Measurements from ENCODE around the gene ANKFN1.

Gene ANKFN1

GRCh38 chr17:56532926-56533325, 379.7 kb downstream of the ANKFN1 start:
- TF ChIP-seq EZH2phosphoT487 (conservative IDR thresholded peaks at IDR 0.05; ENCODE audit: low read length), result no peak
- no peaks in the 10 kb centered on the region for H4K20me1 ChIP-seq (ENCODE audit: low read depth, low read length)
- H3F3A ChIP-seq (ENCODE audit: insufficient read depth), result no peaks in the 10 kb centered on the region
- H3K79me2 ChIP-seq (ENCODE audit: insufficient read depth, low read length), result no peaks in the 10 kb centered on the region
- H3K9ac ChIP-seq (ENCODE audit: low read length), result no peak overlapping the region
- H2AFZ ChIP-seq (ENCODE audit: low read depth, low read length, severe bottlenecking), result no peak overlapping the region
- 0 out of 2 replicates have a peak, but pooled peaks cover 3% of the 10 kb centered on the region for H3K9me2 ChIP-seq (replicated peaks; ENCODE audit: insufficient read depth, low read length)
- no peaks in the 10 kb centered on the region for H3K9me3 ChIP-seq (ENCODE audit: insufficient read depth, low read length)
- H3K4me2 ChIP-seq (ENCODE audit: low read depth, low read length, poor library complexity, severe bottlenecking), result no peak overlapping the region
- H3K27me3 ChIP-seq (ENCODE audit: low read length), result no peaks in the 10 kb centered on the region; the same call in 1 of the 2 replicates
- no peaks in the 10 kb centered on the region for H3K36me3 ChIP-seq (ENCODE audit: low read length)
- no peak overlapping the region for H3K4me3 ChIP-seq (ENCODE audit: insufficient read depth, low read length, poor library complexity, severe bottlenecking)
- H3K27ac ChIP-seq (ENCODE audit: low read depth, low read length), result no peak overlapping the region

- Histone ChIP-seq H3K27ac (ENCODE audit: low read depth, low read length) (no peak overlapping the region), H3K4me3 (ENCODE audit: insufficient read depth, low read length, poor library complexity, severe bottlenecking) (no peak overlapping the region), H3F3A (ENCODE audit: insufficient read depth) (no peaks in the 10 kb centered on the region), H3K79me2 (ENCODE audit: insufficient read depth, low read length) (no peaks in the 10 kb centered on the region), H3K4me2 (ENCODE audit: low read depth, low read length, poor library complexity, severe bottlenecking) (no peak overlapping the region), H3K9me3 (ENCODE audit: insufficient read depth, low read length) (no peaks in the 10 kb centered on the region), H3K9ac (ENCODE audit: low read length) (no peak overlapping the region), H3K27me3 (ENCODE audit: low read length) (no peaks in the 10 kb centered on the region; the same call in 1 of the 2 replicates), H3K36me3 (ENCODE audit: low read length) (no peaks in the 10 kb centered on the region), H2AFZ (ENCODE audit: low read depth, low read length, severe bottlenecking) (no peak overlapping the region), H3K9me2 (replicated peaks; ENCODE audit: insufficient read depth, low read length) (0 out of 2 replicates have a peak, but pooled peaks cover 3% of the 10 kb centered on the region), H4K20me1 (ENCODE audit: low read depth, low read length) (no peaks in the 10 kb centered on the region)
- TF ChIP-seq CTCF (IDR thresholded peaks at IDR 0.05; ENCODE audit: insufficient read depth, low read length, poor library complexity, severe bottlenecking), result no peak
- no peak for TF ChIP-seq EZH2phosphoT487 (conservative IDR thresholded peaks at IDR 0.05; ENCODE audit: low read length)
These were observed 383.5 kb downstream of the ANKFN1 start for GRCh38 chr17:56536766-56537165.

- H3K9ac ChIP-seq (ENCODE audit: low read length), result no peak overlapping the region
- H3K27me3 ChIP-seq (ENCODE audit: low read length), result no peaks in the 10 kb centered on the region
- H3K4me3 ChIP-seq (ENCODE audit: insufficient read depth, low read length, poor library complexity, severe bottlenecking), result no peak overlapping the region
- no peak overlapping the region for H3K27ac ChIP-seq (ENCODE audit: low read depth, low read length)
- no peaks in the 10 kb centered on the region for H3K36me3 ChIP-seq (ENCODE audit: low read length)
- H3K9me2 ChIP-seq (replicated peaks; ENCODE audit: insufficient read depth, low read length), result 0 out of 2 replicates have a peak, but pooled peaks cover 3% of the 10 kb centered on the region
- H3F3A ChIP-seq (ENCODE audit: insufficient read depth), result no peaks in the 10 kb centered on the region
- no peaks in the 10 kb centered on the region for H3K79me2 ChIP-seq (ENCODE audit: insufficient read depth, low read length)
- H3K4me2 ChIP-seq (ENCODE audit: low read depth, low read length, poor library complexity, severe bottlenecking), result no peak overlapping the region
- no peaks in the 10 kb centered on the region for H4K20me1 ChIP-seq (ENCODE audit: low read depth, low read length)
- no peak overlapping the region for H2AFZ ChIP-seq (ENCODE audit: low read depth, low read length, severe bottlenecking)
- no peaks in the 10 kb centered on the region for H3K9me3 ChIP-seq (ENCODE audit: insufficient read depth, low read length)
- no peak for TF ChIP-seq EZH2phosphoT487 (conservative IDR thresholded peaks at IDR 0.05; ENCODE audit: low read length)
- TF ChIP-seq CTCF (IDR thresholded peaks at IDR 0.05; ENCODE audit: insufficient read depth, low read length, poor library complexity, severe bottlenecking), result no peak
These were observed 387.6 kb downstream of the ANKFN1 start for GRCh38 chr17:56540836-56541235.

- no peaks in the 10 kb centered on the region for H4K20me1 ChIP-seq (ENCODE audit: low read depth, low read length)
- TF ChIP-seq CTCF (IDR thresholded peaks at IDR 0.05; ENCODE audit: insufficient read depth, low read length, poor library complexity, severe bottlenecking), result no peak
- no peak for TF ChIP-seq EZH2phosphoT487 (conservative IDR thresholded peaks at IDR 0.05; ENCODE audit: low read length)
These were observed 390.0 kb downstream of the ANKFN1 start for GRCh38 chr17:56543280-56543679.

More at GRCh38 chr17:56543280-56543679, 390.0 kb downstream of the ANKFN1 start:
- H3K27ac ChIP-seq (ENCODE audit: low read depth, low read length), result no peak overlapping the region
- H3F3A ChIP-seq (ENCODE audit: insufficient read depth), result no peaks in the 10 kb centered on the region
- no peaks in the 10 kb centered on the region for H3K36me3 ChIP-seq (ENCODE audit: low read length)
- H3K9me3 ChIP-seq (ENCODE audit: insufficient read depth, low read length), result no peaks in the 10 kb centered on the region
- H3K79me2 ChIP-seq (ENCODE audit: insufficient read depth, low read length), result no peaks in the 10 kb centered on the region
- no peak overlapping the region for H3K4me2 ChIP-seq (ENCODE audit: low read depth, low read length, poor library complexity, severe bottlenecking)
- no peak overlapping the region for H2AFZ ChIP-seq (ENCODE audit: low read depth, low read length, severe bottlenecking)
- no peaks in the 10 kb centered on the region for H3K9me2 ChIP-seq (replicated peaks; ENCODE audit: insufficient read depth, low read length)
- H3K9ac ChIP-seq (ENCODE audit: low read length), result no peak overlapping the region
- no peak overlapping the region for H3K4me3 ChIP-seq (ENCODE audit: insufficient read depth, low read length, poor library complexity, severe bottlenecking)
- no peaks in the 10 kb centered on the region for H3K27me3 ChIP-seq (ENCODE audit: low read length)

All from SU-DHL-6 (cell line).